HepG2 (cell line): ENCODE data around the gene CNIH4. TPM values are rescaled to one million over a fixed set of nuclear protein-coding genes. Genes with fewer than 3 reads are reported as not detected.

ENCODE experiments used
- ATAC-seq: fragments of 200-7000 bp; cut with Tn5 transposase; 3 replicates; pipeline ENCODE4 v1.9.1; 2020; ENCODE audit warnings: mild to moderate bottlenecking, moderate library complexity
- BruUV-seq: library from RNA; stranded (reverse); fragments of 400-500 nt; replicated peaks from 2 replicates; lab custom pipeline; 2021; lab: Mats Ljungman, UMichigan
- CTCF ChIA-PET: fragments of 300-600 bp; formaldehyde crosslinking; extraction: SDS; loops from one replicate; lab custom pipeline; 2021; ENCODE audit warnings: low total read pairs, inconsistent platforms, low intra/inter-chr PET ratio; lab: Yijun Ruan, JAX
- POLR2A ChIA-PET: fragments of 350-600 bp; sonication (Branson Sonifier 250); formaldehyde crosslinking; loops from one replicate; lab custom pipeline; 2020; ENCODE audit warnings: antibody characterized with exemption, inconsistent platforms; lab: Yijun Ruan, JAX
- DNase-seq: peaks from one replicate; pipeline ENCODE4 v3.0.0-alpha.2; 2015; ENCODE audit warnings: low spot score
- FAIRE-seq: peaks from 3 replicates; lab custom pipeline; 2011; peaks lifted over from hg19 to GRCh38; lab: Jason Lieb, UNC
- H2AFZ ChIP-seq: one replicate; pipeline ENCODE4 v1.6.1; 2011; ENCODE audit warnings: low read length, inconsistent platforms
- H3K27ac ChIP-seq: fragments of 300-600 bp; 3 replicates; pipeline ENCODE4 v1.8.0; 2011; ENCODE audit warnings: mixed run types, mild to moderate bottlenecking, mixed read lengths, low read length, inconsistent platforms; ENCODE audit not compliant: insufficient read depth; ENCODE audit errors: extremely low read length
- H3K27me3 ChIP-seq, 2 experiments: fragments of 200-600 bp in 1 of 2; 2 replicates in 1 of 2; 3 replicates in 1 of 2; pipeline versions ENCODE4 v1.6.0 to v1.8.0; 2011; ENCODE audit warnings: low read length in 2 of 2, mild to moderate bottlenecking in 2 of 2, moderate library complexity in 2 of 2, inconsistent platforms in 1 of 2; ENCODE audit not compliant: insufficient read depth in 2 of 2, control insufficient read depth in 1 of 2
- H3K36me3 ChIP-seq, 2 experiments: fragments of 200-600 bp in 1 of 2; replicated peaks in 1 of 2; 2 replicates in 1 of 2; 3 replicates in 1 of 2; pipeline versions ENCODE4 v1.5.1 to v1.8.0; 2011; ENCODE audit warnings: low read length in 2 of 2, inconsistent platforms in 1 of 2; ENCODE audit not compliant: insufficient read depth in 2 of 2, control insufficient read depth in 1 of 2
- H3K4me1 ChIP-seq: 2 replicates; pipeline ENCODE4 v1.5.1; 2012; ENCODE audit warnings: low read length, inconsistent platforms; ENCODE audit not compliant: insufficient read depth
- H3K4me2 ChIP-seq: 2 replicates; pipeline ENCODE4 v1.6.0; 2011; ENCODE audit warnings: low read depth, low read length, inconsistent platforms
- H3K4me3 ChIP-seq, 3 experiments: fragments of 200-600 bp in 1 of 3; sonication (generic), shearing (Covaris generic) in 1 of 3; replicated peaks in 1 of 3; 2 replicates each; pipeline ENCODE4 v1.5.1; 2011 to 2016; ENCODE audit warnings: low read length in 3 of 3, inconsistent platforms in 2 of 3, low read depth in 2 of 3, mild to moderate bottlenecking in 2 of 3, control low read depth in 1 of 3, mixed read lengths in 1 of 3; ENCODE audit not compliant: insufficient read depth in 1 of 3
- H3K79me2 ChIP-seq: one replicate; pipeline ENCODE4 v1.6.1; 2011; ENCODE audit warnings: low read length, inconsistent platforms; ENCODE audit not compliant: insufficient read depth
- H3K9ac ChIP-seq: 2 replicates; pipeline ENCODE4 v1.6.0; 2011; ENCODE audit warnings: mild to moderate bottlenecking, low read depth, low read length, inconsistent platforms; ENCODE audit not compliant: insufficient read depth
- H3K9me3 ChIP-seq: 2 replicates; pipeline ENCODE4 v1.5.1; 2012; ENCODE audit warnings: mild to moderate bottlenecking, low read length
- H4K20me1 ChIP-seq: 2 replicates; pipeline ENCODE4 v1.6.0; 2011; ENCODE audit warnings: inconsistent platforms, mild to moderate bottlenecking, low read length, moderate library complexity; ENCODE audit not compliant: insufficient read depth
- ATRX ChIP-seq: sonication (generic); formaldehyde crosslinking; IDR thresholded peaks from 2 replicates; pipeline ENCODE4 v1.4.0; 2020; ENCODE audit warnings: missing genetic modification reagents, borderline replicate concordance
- CHD2 ChIP-seq: IDR thresholded peaks from 2 replicates; pipeline ENCODE4 v1.6.1; 2011; ENCODE audit warnings: low read depth, low read length, improper control_type of control experiment
- GMEB1 ChIP-seq: sonication (generic); formaldehyde crosslinking; IDR thresholded peaks from 2 replicates; pipeline ENCODE4 v1.5.1; 2020; ENCODE audit warnings: missing genetic modification reagents, mild to moderate bottlenecking, borderline replicate concordance
- POLR2G ChIP-seq: fragments of 200-400 bp; formaldehyde crosslinking; IDR thresholded peaks from 2 replicates; pipeline ENCODE4 v1.6.1; 2018; ENCODE audit warnings: mild to moderate bottlenecking, low read depth, low read length, moderate library complexity
- PPARG ChIP-seq: conservative IDR thresholded peaks from 2 replicates; pipeline ENCODE4 v1.6.1; 2016; ENCODE audit warnings: missing biosample characterization, missing genetic modification reagents
- SNAI1 ChIP-seq: sonication (generic); formaldehyde crosslinking; IDR thresholded peaks from 2 replicates; pipeline ENCODE4 v1.5.0; 2020; ENCODE audit warnings: mild to moderate bottlenecking, missing genetic modification reagents, borderline replicate concordance
- SSRP1 ChIP-seq: IDR thresholded peaks from 2 replicates; pipeline ENCODE4 v1.6.1; 2016; ENCODE audit warnings: control low read depth
- ZNF317 ChIP-seq: sonication (generic); formaldehyde crosslinking; IDR thresholded peaks from 2 replicates; pipeline ENCODE4 v1.5.0; 2020; ENCODE audit warnings: mild to moderate bottlenecking, missing genetic modification reagents
- ZNF577 ChIP-seq: sonication (generic); formaldehyde crosslinking; IDR thresholded peaks from 2 replicates; pipeline ENCODE4 v1.4.0; 2020; ENCODE audit warnings: mild to moderate bottlenecking, low read depth, missing genetic modification reagents, borderline replicate concordance
- WGBS: methylation state at CpG from one replicate; pipeline ENCODE4 v1.1.6; 2017; ENCODE audit warnings: low lambda C conversion rate; 5-methylcytosine and 5-hydroxymethylcytosine counted together
- in situ Hi-C: cut with HindIII; loops from 2 replicates; pipeline ENCODE4 v1.10.0; 2017; ENCODE audit warnings: low pct_unique_long_range_greater_than_20kb; ENCODE audit not compliant: extremely low pct_ligation_motif_present
- intact Hi-C: fragments of 100-400 bp; cut with micrococcal nuclease; formaldehyde crosslinking; loops from one replicate; pipeline ENCODE4 v1.10.0; 2022; ENCODE audit not compliant: unreplicated experiment
- polyA plus RNA-seq, 8 experiments: library from polyadenylated mRNA; depleted of rRNA in 3 of 8; stranded (reverse) in 7 of 8; unstranded in 1 of 8; fragments of >200 nt; fragmentation: Illumina TruSeq in 4 of 8; extraction: Trizol in 4 of 8; gene quantifications; 2 replicates each; pipeline versions ENCODE4 v1.2.1 to v1.2.3, GENCODE V29; 2011 to 2016; ENCODE audit warnings: low read depth in 4 of 8, missing spikeins in 1 of 8, mixed read lengths in 1 of 8; ENCODE audit not compliant: insufficient read depth in 1 of 8
- total RNA-seq, 5 experiments: library from RNA; depleted of rRNA; stranded (reverse); fragments of >200 nt; fragmentation: Illumina TruSeq; extraction: Trizol; gene quantifications; 2 replicates each; pipeline ENCODE4 v1.2.3, GENCODE V29; 2016; ENCODE audit warnings: low read depth in 1 of 5

CNIH4 gene
- total and polyA plus RNA-seq, 2 of the 13 experiments (the other 11 are each of a cell fraction or from before 2014, with no cell fraction given): 51.8 to 52.9 TPM

DNA sequence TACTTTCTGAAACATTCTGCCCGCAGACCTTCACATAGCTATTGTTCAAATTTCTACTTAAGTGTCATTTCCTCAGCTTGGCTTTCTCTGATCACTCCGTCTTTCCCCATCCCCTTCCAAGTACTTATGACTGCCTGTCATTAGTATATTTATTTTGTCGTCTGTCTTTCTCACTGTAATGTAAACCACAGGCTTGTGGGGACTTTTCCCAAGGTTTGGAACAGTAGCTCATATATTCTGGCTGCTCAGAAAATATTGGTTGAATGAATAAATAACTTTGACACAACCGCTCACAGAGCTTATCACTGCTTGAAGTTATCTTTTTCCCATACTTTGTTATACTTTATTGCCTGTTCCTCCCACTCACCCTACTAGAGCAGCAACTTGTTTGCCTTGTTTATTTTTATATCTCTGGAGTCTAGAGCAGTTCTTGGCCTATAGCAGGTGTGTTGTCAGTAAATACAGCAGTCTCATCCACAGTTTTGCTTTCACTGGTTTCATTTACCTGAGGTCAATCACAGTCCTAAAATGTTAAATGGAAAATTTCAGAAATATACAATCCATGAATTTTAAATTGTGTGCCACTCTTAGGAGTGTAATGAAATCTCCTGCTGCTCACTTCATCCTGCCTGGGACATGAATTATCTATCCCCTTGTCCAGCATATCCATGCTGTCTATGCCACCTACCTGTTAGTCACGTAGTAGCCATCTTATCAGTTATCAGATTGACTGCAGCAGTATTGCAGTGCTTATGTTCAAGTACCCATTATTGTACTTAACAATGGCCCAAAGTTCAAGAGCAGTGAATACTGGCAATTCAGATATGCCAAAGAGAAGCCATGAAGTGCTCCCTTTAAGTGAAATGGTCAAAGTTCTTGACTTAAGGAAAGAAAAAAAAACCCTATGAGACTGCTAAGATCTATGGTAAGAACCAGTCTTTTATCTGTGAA lies 2.4 kb upstream of the CNIH4 start:
- CTCF ChIA-PET: no interaction called here
- DNase-seq (no peak), ATAC-seq (no peak), FAIRE-seq (no peak)
- Histone ChIP-seq H2AFZ (peak overlapping the region; percentile 5), H3K27me3 (no peaks in the 10 kb centered on the region; a peak in 1 of 5 replicates), H3K9ac (no peak overlapping the region), H3K79me2 (peaks cover 14% of the 10 kb centered on the region), H3K4me1 (peaks cover 33% of the 10 kb centered on the region), H3K4me2 (no peak overlapping the region; the same call in 1 of the 2 replicates), H3K36me3 (no peaks in the 10 kb centered on the region), H3K9me3 (no peaks in the 10 kb centered on the region), H4K20me1 (0 out of 2 replicates have a peak, but pooled peaks cover 2% of the 10 kb centered on the region), H3K27ac (no peak overlapping the region), H3K4me3 (no peak overlapping the region)
- 35% methylated on average over 5 of the region's 5 CpGs for WGBS
- intact Hi-C loops: no loop called here
- BruUV-seq: no TSS peak
- TF ChIP-seq GMEB1 (CRISPR knock-in tag) (no peak), ZNF317 (CRISPR knock-in tag) (peak; percentile 99), SNAI1 (CRISPR knock-in tag) (no peak), CHD2 (no peak), ATRX (CRISPR knock-in tag) (no peak), PPARG (CRISPR knock-in tag) (no peak), SSRP1 (no peak), POLR2G (no peak), ZNF577 (no peak)
- POLR2A ChIA-PET: no interaction called here
- in situ Hi-C loops: no loop called here
